ENCODE measurements around the gene RGS8.

RGS8 gene

GRCh38 chr1:182687361-182687760 lies 3.0 kb upstream of the RGS8 start:
- no peak for DNase-seq (ENCODE audit: low spot score)
- no peak for TF ChIP-seq CTCF (IDR thresholded peaks at IDR 0.05)

GRCh38 chr1:182686446-182686845 lies 2.1 kb upstream of the RGS8 start:
- Histone ChIP-seq H3K4me3 (no peak overlapping the region), H3K27ac (no peak overlapping the region)
- DNase-seq (ENCODE audit: low spot score), result no peak
- no peak for TF ChIP-seq CTCF (IDR thresholded peaks at IDR 0.05)

More at GRCh38 chr1:182687361-182687760, 3.0 kb upstream of the RGS8 start:
- Histone ChIP-seq H3K27ac (no peak overlapping the region), H3K4me3 (no peak overlapping the region)

GRCh38 chr1:182685215-182685614 lies 828 bp upstream of the RGS8 start:
- no peak for DNase-seq (ENCODE audit: low spot score)
- no peak for TF ChIP-seq CTCF (IDR thresholded peaks at IDR 0.05)
- Histone ChIP-seq H3K4me3 (no peak overlapping the region), H3K27ac (no peak overlapping the region)

- H3K27ac ChIP-seq, result no peak overlapping the region
- DNase-seq (ENCODE audit: low spot score), result no peak
- no peak overlapping the region for H3K4me3 ChIP-seq
- no peak for TF ChIP-seq CTCF (IDR thresholded peaks at IDR 0.05)
These were observed 1.4 kb downstream of the RGS8 start for GRCh38 chr1:182682898-182683501.

- DNase-seq (ENCODE audit: low spot score), result no peak
- H3K27ac ChIP-seq, result no peak overlapping the region
- H3K4me3 ChIP-seq, result no peak overlapping the region
- no peak for TF ChIP-seq CTCF (IDR thresholded peaks at IDR 0.05)
These were observed 2.0 kb downstream of the RGS8 start for GRCh38 chr1:182682406-182682805.

- no peak for TF ChIP-seq CTCF (IDR thresholded peaks at IDR 0.05)
- Histone ChIP-seq H3K4me3 (no peak overlapping the region), H3K27ac (no peak overlapping the region)
- DNase-seq (ENCODE audit: low spot score), result no peak
These were observed 2.8 kb downstream of the RGS8 start for GRCh38 chr1:182681568-182681912.

GRCh38 chr1:182680901-182681567 lies 3.4 kb downstream of the RGS8 start:
- H3K27ac ChIP-seq, result no peak overlapping the region
- TF ChIP-seq CTCF (IDR thresholded peaks at IDR 0.05), result no peak
- no peak overlapping the region for H3K4me3 ChIP-seq
- DNase-seq (ENCODE audit: low spot score), result no peak
